Loucy (cell line): Measurements from ENCODE around the gene TACC2.

Experiments
- H2AFZ ChIP-seq: fragments of 200-600 bp; sonication (generic); 2 replicates; pipeline ENCODE4 v1.6.0; 2016; ENCODE audit warnings: antibody characterized with exemption, mild to moderate bottlenecking, low read length, moderate library complexity
- H3F3A ChIP-seq: fragments of 200-600 bp; 2 replicates; pipeline ENCODE4 v1.6.0; 2016; ENCODE audit warnings: antibody characterized with exemption, low read depth, mild to moderate bottlenecking
- H3K27me3 ChIP-seq: fragments of 200-600 bp; sonication (generic); 2 replicates; pipeline ENCODE4 v1.6.1; 2014; ENCODE audit warnings: low read length, mild to moderate bottlenecking; ENCODE audit not compliant: insufficient read depth, poor library complexity, severe bottlenecking
- H3K36me3 ChIP-seq: fragments of 200-600 bp; sonication (generic); 2 replicates; pipeline ENCODE4 v1.6.1; 2016; ENCODE audit warnings: low read length; ENCODE audit not compliant: insufficient read depth
- H3K4me1 ChIP-seq: fragments of 200-600 bp; sonication (generic); 2 replicates; pipeline ENCODE4 v1.5.1; 2014; ENCODE audit warnings: low read length, mild to moderate bottlenecking; ENCODE audit not compliant: insufficient read depth, poor library complexity, severe bottlenecking
- H3K4me2 ChIP-seq: fragments of 200-600 bp; sonication (generic); 2 replicates; pipeline ENCODE4 v1.6.0; 2014; ENCODE audit warnings: antibody characterized with exemption, low read length, low read depth, mild to moderate bottlenecking; ENCODE audit not compliant: poor library complexity, severe bottlenecking
- H3K4me3 ChIP-seq: fragments of 200-600 bp; sonication (generic); 2 replicates; pipeline ENCODE4 v1.5.1; 2014; ENCODE audit warnings: low read length, mild to moderate bottlenecking, mixed read lengths; ENCODE audit not compliant: poor library complexity, severe bottlenecking
- H3K79me2 ChIP-seq: fragments of 200-600 bp; sonication (generic); 2 replicates; pipeline ENCODE4 v1.6.1; 2014; ENCODE audit warnings: low read length; ENCODE audit not compliant: insufficient read depth
- H3K9ac ChIP-seq: fragments of 200-600 bp; sonication (generic); 2 replicates; pipeline ENCODE4 v1.6.0; 2014; ENCODE audit warnings: mild to moderate bottlenecking, low read depth, low read length, moderate library complexity; ENCODE audit not compliant: poor library complexity, severe bottlenecking
- H3K9me2 ChIP-seq: fragments of 200-600 bp; sonication (generic); replicated peaks from 2 replicates; pipeline ENCODE4 v1.6.1; 2016; ENCODE audit warnings: low read depth, low read length, mixed read lengths
- H3K9me3 ChIP-seq: fragments of 200-600 bp; sonication (generic); 2 replicates; pipeline ENCODE4 v1.6.1; 2014; ENCODE audit warnings: mild to moderate bottlenecking, antibody characterized with exemption, low read length, low read depth; ENCODE audit not compliant: insufficient read depth
- H4K20me1 ChIP-seq: fragments of 200-600 bp; sonication (generic); 2 replicates; pipeline ENCODE4 v1.6.0; 2014; ENCODE audit warnings: antibody characterized with exemption, low read length, mild to moderate bottlenecking; ENCODE audit not compliant: insufficient read depth, poor library complexity, severe bottlenecking
- EZH2phosphoT487 ChIP-seq: fragments of 200-600 bp; IDR thresholded peaks from 2 replicates; pipeline ENCODE4 v1.6.1; 2018; ENCODE audit warnings: antibody characterized with exemption, mild to moderate bottlenecking, moderate library complexity, borderline replicate concordance
- TF ChIP-seq, protein P1 (sequence below): fragments of 200-600 bp; sonication (generic); conservative IDR thresholded peaks from 2 replicates; pipeline ENCODE4 v1.5.1; 2014; ENCODE audit warnings: mild to moderate bottlenecking, antibody characterized with exemption, low read length

The TACC2 gene

DNA sequence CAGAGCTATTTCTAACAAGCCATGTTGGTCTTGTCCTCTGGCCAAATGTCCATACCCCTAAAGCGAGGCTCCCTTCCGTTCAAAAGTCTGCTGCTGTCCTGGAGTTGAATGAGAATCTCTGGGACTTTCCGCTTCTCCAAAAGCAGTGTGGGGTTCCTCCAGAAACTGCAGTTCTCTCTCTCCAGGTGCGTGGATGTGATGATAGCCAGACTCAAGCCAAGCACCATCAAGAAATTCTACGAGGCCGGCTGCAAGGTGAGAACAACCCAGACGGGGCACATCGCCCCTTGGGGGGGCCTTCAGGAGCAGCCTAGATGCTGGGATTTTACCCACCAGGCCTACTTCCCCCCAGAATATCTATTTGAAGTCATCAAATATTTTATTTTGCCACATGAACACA, 308.6 kb downstream of the TACC2 start:
- Histone ChIP-seq H3K36me3 (no peaks in the 10 kb centered on the region), H3K4me2 (no peak overlapping the region), H3K4me3 (no peak overlapping the region), H3K9me2 (no peaks in the 10 kb centered on the region), H4K20me1 (no peaks in the 10 kb centered on the region), H3K9me3 (no peaks in the 10 kb centered on the region), H2AFZ (no peak overlapping the region), H3K27me3 (no peaks in the 10 kb centered on the region), H3K9ac (no peak overlapping the region), H3K4me1 (no peaks in the 10 kb centered on the region), H3K79me2 (no peaks in the 10 kb centered on the region), H3F3A (no peaks in the 10 kb centered on the region)
- no peak for TF ChIP-seq EZH2phosphoT487
- TF ChIP-seq, protein P1, sequence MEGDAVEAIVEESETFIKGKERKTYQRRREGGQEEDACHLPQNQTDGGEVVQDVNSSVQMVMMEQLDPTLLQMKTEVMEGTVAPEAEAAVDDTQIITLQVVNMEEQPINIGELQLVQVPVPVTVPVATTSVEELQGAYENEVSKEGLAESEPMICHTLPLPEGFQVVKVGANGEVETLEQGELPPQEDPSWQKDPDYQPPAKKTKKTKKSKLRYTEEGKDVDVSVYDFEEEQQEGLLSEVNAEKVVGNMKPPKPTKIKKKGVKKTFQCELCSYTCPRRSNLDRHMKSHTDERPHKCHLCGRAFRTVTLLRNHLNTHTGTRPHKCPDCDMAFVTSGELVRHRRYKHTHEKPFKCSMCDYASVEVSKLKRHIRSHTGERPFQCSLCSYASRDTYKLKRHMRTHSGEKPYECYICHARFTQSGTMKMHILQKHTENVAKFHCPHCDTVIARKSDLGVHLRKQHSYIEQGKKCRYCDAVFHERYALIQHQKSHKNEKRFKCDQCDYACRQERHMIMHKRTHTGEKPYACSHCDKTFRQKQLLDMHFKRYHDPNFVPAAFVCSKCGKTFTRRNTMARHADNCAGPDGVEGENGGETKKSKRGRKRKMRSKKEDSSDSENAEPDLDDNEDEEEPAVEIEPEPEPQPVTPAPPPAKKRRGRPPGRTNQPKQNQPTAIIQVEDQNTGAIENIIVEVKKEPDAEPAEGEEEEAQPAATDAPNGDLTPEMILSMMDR = no peak

DNA sequence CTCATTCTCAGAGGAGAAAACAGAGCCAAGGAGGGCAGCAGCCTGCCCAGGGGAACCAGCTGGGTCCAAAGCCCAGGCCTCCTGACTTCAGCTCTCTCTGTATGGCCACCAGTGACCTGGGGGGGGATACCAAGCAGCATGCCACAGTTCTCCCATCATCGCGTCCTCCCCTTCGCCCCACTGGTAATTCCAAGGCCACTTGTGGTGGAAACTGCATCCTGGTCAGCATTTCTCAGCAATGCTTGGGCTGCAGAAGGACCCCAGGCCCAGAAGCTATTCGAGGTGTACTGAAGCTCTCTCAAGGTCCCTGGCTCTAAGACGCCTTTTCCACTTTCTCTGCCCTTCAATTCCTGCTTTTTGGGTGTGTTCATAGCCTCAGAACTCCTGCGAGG, 309.2 kb downstream of the TACC2 start:
- Histone ChIP-seq H3K79me2 (no peaks in the 10 kb centered on the region), H3K4me1 (no peaks in the 10 kb centered on the region), H3K9me3 (no peaks in the 10 kb centered on the region), H3K9me2 (no peaks in the 10 kb centered on the region), H3K27me3 (no peaks in the 10 kb centered on the region), H3K4me3 (no peak overlapping the region), H3K4me2 (no peak overlapping the region), H3K36me3 (no peaks in the 10 kb centered on the region), H3F3A (no peaks in the 10 kb centered on the region), H4K20me1 (no peaks in the 10 kb centered on the region), H2AFZ (no peak overlapping the region), H3K9ac (no peak overlapping the region)
- TF ChIP-seq, protein P1 = no peak
- TF ChIP-seq EZH2phosphoT487 = no peak

DNA sequence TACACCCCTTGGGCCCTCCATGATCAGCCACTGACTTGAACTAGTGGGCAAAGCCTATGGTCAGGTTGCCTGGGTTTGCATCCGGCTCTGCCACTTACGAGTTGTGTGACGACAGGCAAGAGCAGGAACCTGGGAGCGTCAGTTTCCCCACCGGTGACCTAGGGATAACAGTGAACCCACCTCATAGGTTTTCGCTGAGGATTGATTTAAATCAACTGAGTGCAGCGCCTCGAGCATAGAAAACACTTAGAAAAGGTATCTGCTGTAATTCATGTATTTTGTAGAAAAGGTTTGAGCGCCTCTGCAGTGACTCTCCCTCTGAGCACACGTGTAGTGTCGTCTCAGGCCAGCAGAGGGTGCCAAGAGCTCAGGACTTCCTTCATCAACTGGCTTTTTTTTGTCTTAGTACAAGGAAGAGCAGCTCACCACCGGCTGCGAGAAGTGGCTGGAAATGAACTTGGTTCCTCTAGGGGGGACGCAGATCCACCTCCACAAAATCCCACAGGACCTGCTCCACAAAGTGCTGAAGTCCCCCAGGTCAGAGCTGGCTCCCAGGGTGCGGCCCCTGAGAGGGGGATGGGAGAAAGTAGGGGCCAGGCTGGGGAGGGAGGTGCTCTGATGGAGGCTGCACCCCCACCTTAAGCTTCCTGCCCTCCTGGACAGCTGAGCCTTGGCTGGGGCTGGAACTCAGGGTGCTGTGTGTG, 309.8 kb downstream of the TACC2 start:
- Histone ChIP-seq H3K4me3 (peak overlapping the region; percentile 43), H3K27me3 (no peaks in the 10 kb centered on the region), H3K79me2 (no peaks in the 10 kb centered on the region), H4K20me1 (no peaks in the 10 kb centered on the region), H3K4me1 (no peaks in the 10 kb centered on the region), H3K9me3 (no peaks in the 10 kb centered on the region), H3F3A (no peaks in the 10 kb centered on the region), H3K36me3 (no peaks in the 10 kb centered on the region), H2AFZ (peak overlapping the region; percentile 82), H3K9ac (no peak overlapping the region), H3K9me2 (no peaks in the 10 kb centered on the region), H3K4me2 (peak overlapping the region; percentile 40)
- TF ChIP-seq EZH2phosphoT487 = no peak
- TF ChIP-seq, protein P1 = peak; percentile 88
